ENCODE data around the gene DOK6.

GRCh38 chr18:69686861-69687260 is 286.2 kb downstream of the DOK6 start:
- TF ChIP-seq POLR2A (IDR thresholded peaks at IDR 0.05; ENCODE audit: low read depth, low read length) (no peak), CTCF (IDR thresholded peaks at IDR 0.05; ENCODE audit: extremely low read depth in 1 of 2, insufficient read depth in 1 of 2, low read depth in 1 of 2, low read length in 2 of 2) (no peak)

All from endothelial cell of umbilical vein (primary cell).